HepG2 (cell line): ENCODE data around the gene PRSS8. TPM values are rescaled to one million over a fixed set of nuclear protein-coding genes. Genes with fewer than 3 reads are reported as not detected.

Source experiments
- CAMTA2 ChIP-seq: sonication (generic); formaldehyde crosslinking; IDR thresholded peaks from 2 replicates; pipeline ENCODE4 v1.4.0; 2020; ENCODE audit warnings: mild to moderate bottlenecking, missing genetic modification reagents, borderline replicate concordance
- FOXA1 ChIP-seq, 2 experiments: fragments of 450-650 bp in 1 of 2; sonication (generic) in 1 of 2; formaldehyde crosslinking in 1 of 2; IDR thresholded peaks; 2 replicates each; pipeline versions ENCODE4 v1.4.0 to v1.6.1; 2016 to 2020; ENCODE audit warnings: missing genetic modification reagents in 1 of 2
- GLI4 ChIP-seq: sonication (generic); formaldehyde crosslinking; IDR thresholded peaks from 2 replicates; pipeline ENCODE4 v1.5.1; 2020; ENCODE audit warnings: missing genetic modification reagents, mild to moderate bottlenecking, moderate library complexity, borderline replicate concordance
- HCFC1 ChIP-seq: fragments of 150-350 bp; IDR thresholded peaks from 2 replicates; pipeline ENCODE4 v1.6.1; 2014; ENCODE audit warnings: low read depth, low read length
- HNRNPL ChIP-seq: fragments of 200-400 bp; formaldehyde crosslinking; IDR thresholded peaks from 2 replicates; pipeline ENCODE4 v1.6.1; 2017; ENCODE audit warnings: mild to moderate bottlenecking, low read depth, low read length
- JUN ChIP-seq: sonication (generic); formaldehyde crosslinking; IDR thresholded peaks from 2 replicates; pipeline ENCODE4 v1.4.0; 2020; ENCODE audit warnings: mild to moderate bottlenecking, missing genetic modification reagents
- NFIB ChIP-seq: sonication (generic); formaldehyde crosslinking; IDR thresholded peaks from 2 replicates; pipeline ENCODE4 v1.9.0; 2021; ENCODE audit warnings: missing genetic modification reagents, mild to moderate bottlenecking, borderline replicate concordance
- ZBTB20 ChIP-seq: sonication (generic); formaldehyde crosslinking; IDR thresholded peaks from 2 replicates; pipeline ENCODE4 v1.8.1; 2023; ENCODE audit warnings: missing genetic modification reagents, low read depth, mild to moderate bottlenecking, borderline replicate concordance
- ZFP36 ChIP-seq: fragments of 150-350 bp; IDR thresholded peaks from 2 replicates; pipeline ENCODE4 v1.6.1; 2018; ENCODE audit warnings: borderline replicate concordance, low read length, low read depth; ENCODE audit not compliant: partially characterized antibody
- ZNF780A ChIP-seq: sonication (generic); formaldehyde crosslinking; IDR thresholded peaks from 2 replicates; pipeline ENCODE4 v1.8.0; 2022; ENCODE audit warnings: mild to moderate bottlenecking, missing genetic modification reagents, moderate library complexity
- ZNF784 ChIP-seq: sonication (generic); formaldehyde crosslinking; IDR thresholded peaks from 2 replicates; pipeline ENCODE4 v1.5.1; 2020; ENCODE audit warnings: missing genetic modification reagents, mild to moderate bottlenecking, borderline replicate concordance
- polyA plus RNA-seq, 8 experiments: library from polyadenylated mRNA; depleted of rRNA in 3 of 8; stranded (reverse) in 7 of 8; unstranded in 1 of 8; fragments of >200 nt; fragmentation: Illumina TruSeq in 4 of 8; extraction: Trizol in 4 of 8; gene quantifications; 2 replicates each; pipeline versions ENCODE4 v1.2.1 to v1.2.3, GENCODE V29; 2011 to 2016; ENCODE audit warnings: low read depth in 4 of 8, missing spikeins in 1 of 8, mixed read lengths in 1 of 8; ENCODE audit not compliant: insufficient read depth in 1 of 8
- total RNA-seq, 5 experiments: library from RNA; depleted of rRNA; stranded (reverse); fragments of >200 nt; fragmentation: Illumina TruSeq; extraction: Trizol; gene quantifications; 2 replicates each; pipeline ENCODE4 v1.2.3, GENCODE V29; 2016; ENCODE audit warnings: low read depth in 1 of 5
- TF ChIP-seq, protein P1 (sequence below): sonication (generic); formaldehyde crosslinking; IDR thresholded peaks from 2 replicates; pipeline ENCODE4 v1.4.0; 2020; ENCODE audit warnings: mild to moderate bottlenecking, missing genetic modification reagents
- TF ChIP-seq, protein P2 (sequence below): sonication (generic); formaldehyde crosslinking; IDR thresholded peaks from 2 replicates; pipeline ENCODE4 v1.4.0; 2020; ENCODE audit warnings: mild to moderate bottlenecking, missing genetic modification reagents
- TF ChIP-seq, protein P3 (sequence below): sonication (generic); formaldehyde crosslinking; IDR thresholded peaks from 2 replicates; pipeline ENCODE4 v1.8.0; 2022; ENCODE audit warnings: mild to moderate bottlenecking, missing genetic modification reagents; ENCODE audit not compliant: insufficient replicate concordance

PRSS8 gene
- total and polyA plus RNA-seq, 2 of the 13 experiments (the other 11 are each of a cell fraction or from before 2014, with no cell fraction given), result 2.6 to 7.2 TPM

DNA sequence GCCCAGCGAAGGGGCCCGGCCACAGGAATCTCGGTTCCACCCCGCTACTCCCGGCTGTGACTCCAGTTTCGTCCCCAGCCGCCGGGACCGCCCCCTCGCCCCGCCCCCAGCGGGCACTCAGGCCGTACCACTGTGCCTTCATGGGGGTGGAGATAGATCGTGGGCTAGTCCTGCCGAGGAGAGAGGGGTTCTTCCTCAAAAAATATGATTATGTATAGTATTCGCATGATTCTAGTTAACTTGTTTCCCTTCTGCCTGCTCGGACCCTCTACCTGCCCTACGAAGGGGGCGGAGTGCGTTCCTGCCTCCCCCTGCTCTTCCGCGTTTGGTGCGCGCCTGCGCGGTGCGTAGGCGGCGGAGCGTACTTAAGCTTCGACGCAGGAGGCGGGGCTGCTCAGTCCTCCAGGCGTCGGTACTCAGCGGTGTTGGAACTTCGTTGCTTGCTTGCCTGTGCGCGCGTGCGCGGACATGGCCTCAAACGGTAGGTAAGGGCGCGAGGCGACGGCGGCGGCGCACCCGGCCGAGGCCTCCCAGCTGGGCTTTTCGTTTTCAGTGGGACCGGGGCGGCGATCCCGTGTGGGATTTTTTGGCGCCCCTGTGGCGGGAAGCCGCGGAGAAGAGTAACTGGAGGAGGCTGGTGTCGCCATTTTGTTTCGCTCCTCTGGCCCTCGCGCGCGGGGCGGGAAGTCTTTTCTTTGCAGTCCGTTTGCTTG is 44.4 kb upstream of the PRSS8 start, which contains the start of gene FUS (continued):
- TF ChIP-seq, protein P1, sequence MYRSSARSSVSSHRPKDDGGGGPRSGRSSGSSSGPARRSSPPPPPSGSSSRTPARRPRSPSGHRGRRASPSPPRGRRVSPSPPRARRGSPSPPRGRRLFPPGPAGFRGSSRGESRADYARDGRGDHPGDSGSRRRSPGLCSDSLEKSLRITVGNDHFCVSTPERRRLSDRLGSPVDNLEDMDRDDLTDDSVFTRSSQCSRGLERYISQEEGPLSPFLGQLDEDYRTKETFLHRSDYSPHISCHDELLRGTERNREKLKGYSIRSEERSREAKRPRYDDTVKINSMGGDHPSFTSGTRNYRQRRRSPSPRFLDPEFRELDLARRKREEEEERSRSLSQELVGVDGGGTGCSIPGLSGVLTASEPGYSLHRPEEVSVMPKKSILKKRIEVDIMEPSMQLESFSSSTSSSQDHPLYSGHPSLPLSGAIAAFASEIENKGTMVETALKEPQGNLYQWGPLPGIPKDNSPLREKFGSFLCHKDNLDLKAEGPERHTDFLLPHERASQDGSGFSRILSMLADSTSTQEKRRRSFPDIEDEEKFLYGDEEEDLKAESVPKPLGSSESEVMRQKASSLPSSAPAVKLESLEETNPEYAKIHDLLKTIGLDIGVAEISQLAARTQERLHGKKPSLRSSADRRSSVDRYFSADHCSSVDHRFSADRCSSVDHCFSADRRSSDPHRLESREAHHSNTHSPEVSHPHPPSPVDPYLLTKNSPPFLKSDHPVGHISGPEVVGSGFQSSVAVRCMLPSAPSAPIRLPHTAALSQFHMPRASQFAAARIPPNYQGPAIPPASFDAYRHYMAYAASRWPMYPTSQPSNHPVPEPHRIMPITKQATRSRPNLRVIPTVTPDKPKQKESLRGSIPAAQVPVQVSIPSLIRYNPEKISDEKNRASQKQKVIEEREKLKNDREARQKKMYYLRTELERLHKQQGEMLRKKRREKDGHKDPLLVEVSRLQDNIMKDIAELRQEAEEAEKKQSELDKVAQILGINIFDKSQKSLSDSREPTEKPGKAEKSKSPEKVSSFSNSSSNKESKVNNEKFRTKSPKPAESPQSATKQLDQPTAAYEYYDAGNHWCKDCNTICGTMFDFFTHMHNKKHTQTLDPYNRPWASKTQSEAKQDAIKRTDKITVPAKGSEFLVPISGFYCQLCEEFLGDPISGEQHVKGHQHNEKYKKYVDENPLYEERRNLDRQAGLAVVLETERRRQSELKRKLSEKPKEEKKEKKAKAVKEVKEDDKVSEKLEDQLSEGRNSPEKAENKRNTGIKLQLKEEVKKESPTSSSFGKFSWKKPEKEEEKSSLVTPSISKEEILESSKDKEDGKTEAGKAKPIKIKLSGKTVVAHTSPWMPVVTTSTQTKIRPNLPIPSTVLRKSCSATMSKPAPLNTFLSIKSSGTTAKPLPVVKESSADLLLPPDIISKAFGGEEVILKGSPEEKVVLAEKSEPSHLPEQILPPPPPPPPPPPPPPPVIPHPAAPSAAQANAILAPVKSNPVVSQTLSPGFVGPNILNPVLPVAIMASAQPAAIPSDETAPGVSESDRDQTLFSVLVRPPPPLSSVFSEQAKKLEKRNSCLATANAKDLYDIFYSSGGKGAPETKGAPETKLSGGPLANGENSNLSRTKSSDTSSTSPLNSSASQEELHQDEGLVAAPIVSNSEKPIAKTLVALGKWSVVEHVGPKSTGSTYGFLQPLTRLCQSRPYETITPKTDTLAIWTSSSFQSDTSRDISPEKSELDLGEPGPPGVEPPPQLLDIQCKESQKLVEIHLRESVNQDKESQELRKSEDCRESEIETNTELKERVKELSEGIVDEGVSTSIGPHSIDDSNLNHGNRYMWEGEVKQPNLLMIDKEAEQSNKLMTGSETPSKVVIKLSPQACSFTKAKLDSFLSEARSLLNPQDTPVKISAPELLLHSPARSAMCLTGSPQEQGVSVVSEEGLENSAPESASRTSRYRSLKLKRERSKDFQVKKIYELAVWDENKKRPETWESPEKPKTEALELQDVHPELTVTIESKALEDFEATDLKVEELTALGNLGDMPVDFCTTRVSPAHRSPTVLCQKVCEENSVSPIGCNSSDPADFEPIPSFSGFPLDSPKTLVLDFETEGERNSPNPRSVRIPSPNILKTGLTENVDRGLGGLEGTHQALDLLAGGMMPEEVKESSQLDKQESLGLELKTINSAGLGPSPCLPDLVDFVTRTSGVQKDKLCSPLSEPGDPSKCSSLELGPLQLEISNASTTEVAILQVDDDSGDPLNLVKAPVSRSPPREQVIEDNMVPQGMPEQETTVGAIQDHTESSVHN (CRISPR knock-in tag), result no peak
- TF ChIP-seq ZNF780A (peak; percentile 71; the same call in 1 of the 2 replicates), CAMTA2 (CRISPR knock-in tag) (peak; percentile 86), HNRNPL (peak; percentile 71; the same call in 1 of the 2 replicates), ZBTB20 (CRISPR knock-in tag) (no peak; the same call in none of the 2 replicates), GLI4 (CRISPR knock-in tag) (peak; percentile 98), ZFP36 (no peak), HCFC1 (peak; percentile 62; the same call in 1 of the 2 replicates), FOXA1 (IDR thresholded peaks at IDR 0.05) (no peak), FOXA1 (CRISPR knock-in tag; IDR thresholded peaks at IDR 0.05) (peak; percentile 60), NFIB (CRISPR knock-in tag) (no peak), ZNF784 (peak; percentile 99), JUN (peak; percentile 78)
- TF ChIP-seq, protein P2, sequence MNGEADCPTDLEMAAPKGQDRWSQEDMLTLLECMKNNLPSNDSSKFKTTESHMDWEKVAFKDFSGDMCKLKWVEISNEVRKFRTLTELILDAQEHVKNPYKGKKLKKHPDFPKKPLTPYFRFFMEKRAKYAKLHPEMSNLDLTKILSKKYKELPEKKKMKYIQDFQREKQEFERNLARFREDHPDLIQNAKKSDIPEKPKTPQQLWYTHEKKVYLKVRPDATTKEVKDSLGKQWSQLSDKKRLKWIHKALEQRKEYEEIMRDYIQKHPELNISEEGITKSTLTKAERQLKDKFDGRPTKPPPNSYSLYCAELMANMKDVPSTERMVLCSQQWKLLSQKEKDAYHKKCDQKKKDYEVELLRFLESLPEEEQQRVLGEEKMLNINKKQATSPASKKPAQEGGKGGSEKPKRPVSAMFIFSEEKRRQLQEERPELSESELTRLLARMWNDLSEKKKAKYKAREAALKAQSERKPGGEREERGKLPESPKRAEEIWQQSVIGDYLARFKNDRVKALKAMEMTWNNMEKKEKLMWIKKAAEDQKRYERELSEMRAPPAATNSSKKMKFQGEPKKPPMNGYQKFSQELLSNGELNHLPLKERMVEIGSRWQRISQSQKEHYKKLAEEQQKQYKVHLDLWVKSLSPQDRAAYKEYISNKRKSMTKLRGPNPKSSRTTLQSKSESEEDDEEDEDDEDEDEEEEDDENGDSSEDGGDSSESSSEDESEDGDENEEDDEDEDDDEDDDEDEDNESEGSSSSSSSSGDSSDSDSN, result peak; percentile 88
- TF ChIP-seq, protein P3, sequence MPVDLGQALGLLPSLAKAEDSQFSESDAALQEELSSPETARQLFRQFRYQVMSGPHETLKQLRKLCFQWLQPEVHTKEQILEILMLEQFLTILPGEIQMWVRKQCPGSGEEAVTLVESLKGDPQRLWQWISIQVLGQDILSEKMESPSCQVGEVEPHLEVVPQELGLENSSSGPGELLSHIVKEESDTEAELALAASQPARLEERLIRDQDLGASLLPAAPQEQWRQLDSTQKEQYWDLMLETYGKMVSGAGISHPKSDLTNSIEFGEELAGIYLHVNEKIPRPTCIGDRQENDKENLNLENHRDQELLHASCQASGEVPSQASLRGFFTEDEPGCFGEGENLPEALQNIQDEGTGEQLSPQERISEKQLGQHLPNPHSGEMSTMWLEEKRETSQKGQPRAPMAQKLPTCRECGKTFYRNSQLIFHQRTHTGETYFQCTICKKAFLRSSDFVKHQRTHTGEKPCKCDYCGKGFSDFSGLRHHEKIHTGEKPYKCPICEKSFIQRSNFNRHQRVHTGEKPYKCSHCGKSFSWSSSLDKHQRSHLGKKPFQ, result peak; percentile 57
